ENCODE results near the gene KTN1. TPM values are rescaled to one million over a fixed set of nuclear protein-coding genes. Genes with fewer than 3 reads are reported as not detected.

The KTN1 gene
- total RNA-seq, result 100 to 1,000 TPM in 3 of 5 experiments, 10 to 100 TPM in 2; 87.3 to 131 (median 105) TPM
- polyA plus RNA-seq, result 10 to 100 TPM; 20.3 to 37.4 TPM
- 244 reads per million, percentile 95 among the genes with 10 or more reads in this experiment for total RNA-seq

GRCh38 chr14:55579724-55580469 lies at the start of gene KTN1:
Gene KTN1 (plus strand): TSS chr14:55580207. CDS start chr14:55612049, 31,842 bp downstream.
- ATAC-seq (peak; percentile 94), DNase-seq (peak; percentile 77 to 90 (median 88))
- H3K9me3 Mint-ChIP-seq, result no peaks in the 10 kb centered on the region
- H3K27me3 Mint-ChIP-seq, result no peaks in the 10 kb centered on the region
- peak within 1 kb of the TSS; percentile 86 for H3K27ac ChIP-seq (ENCODE audit: low read depth, low read length)
- ChIA-PET CTCF (no interaction called here), POLR2A (interaction anchor here (0.6 to 0.7 kb wide), 2 partner anchors 224 to 999 kb away, joined by 3 read pairs; no protein-coding TSS in a partner anchor)
- H3K4me1 ChIP-seq (ENCODE audit: control insufficient read depth in 2 of 2, insufficient read depth in 2 of 2, low read length in 2 of 2), result peaks cover 20 to 34% of the 10 kb centered on the region in 2 donors
- H3K4me3 Mint-ChIP-seq, result peak within 1 kb of the TSS; percentile 93 to 98 (median 95)
- no peaks in the 10 kb centered on the region for H3K27me3 ChIP-seq (ENCODE audit: control insufficient read depth in 2 of 2, insufficient read depth in 2 of 2, low read length in 2 of 2)
- H3K4me1 Mint-ChIP-seq, result peaks cover 20 to 28% (median 27%) of the 10 kb centered on the region in 7 donors
- peak within 1 kb of the TSS; percentile 93 for H3K4me3 ChIP-seq (ENCODE audit: low read length)
- intact Hi-C loops (cut with micrococcal nuclease), result loop anchor here (1.0 to 10.0 kb wide), 14 partner anchors 37 to 1810 kb away; partner anchors contain the start of genes AP5M1 (in 2 of the 2), EXOC5 (in 2 of the 2), FBXO34 (in 2 of the 2) and ATG14 (in 1 of the 2)
- peaks cover 0 to 4% (median 0%) of the 10 kb centered on the region in 3 experiments for H3K36me3 ChIP-seq (ENCODE audit: control insufficient read depth in 2 of 3, insufficient read depth in 3 of 3, low read length in 3 of 3)
- H3K27ac Mint-ChIP-seq, result peak within 1 kb of the TSS; percentile 90 to 97 (median 93)
- H3K36me3 Mint-ChIP-seq, result peaks cover 0 to 3% (median 0%) of the 10 kb centered on the region in 5 donors
- no peaks in the 10 kb centered on the region for H3K9me3 ChIP-seq (ENCODE audit: control insufficient read depth in 2 of 3, low read length in 3 of 3)

- H3K4me1 ChIP-seq (ENCODE audit: control insufficient read depth in 2 of 2, insufficient read depth in 2 of 2, low read length in 2 of 2), result no peaks in the 10 kb centered on the region
- H3K27me3 ChIP-seq (ENCODE audit: control insufficient read depth in 2 of 2, insufficient read depth in 2 of 2, low read length in 2 of 2), result no peaks in the 10 kb centered on the region
- Mint-ChIP-seq H3K4me3 (no peak overlapping the region), H3K4me1 (no peaks in the 10 kb centered on the region), H3K27me3 (peaks cover 0 to 8% (median 3%) of the 10 kb centered on the region in 5 donors), H3K36me3 (peaks cover 0 to 3% (median 0%) of the 10 kb centered on the region in 5 donors), H3K27ac (no peak overlapping the region), H3K9me3 (peaks cover 0 to 3% (median 0%) of the 10 kb centered on the region in 11 donors)
- no peak overlapping the region for H3K4me3 ChIP-seq (ENCODE audit: low read length)
- H3K27ac ChIP-seq (ENCODE audit: low read depth, low read length), result no peak overlapping the region
- intact Hi-C loops (cut with micrococcal nuclease), result no loop called here
- no peak for ATAC-seq
- DNase-seq, result no peak
- H3K36me3 ChIP-seq (ENCODE audit: control insufficient read depth in 2 of 3, insufficient read depth in 3 of 3, low read length in 3 of 3), result no peaks in the 10 kb centered on the region
- CTCF ChIA-PET, result no interaction called here
- POLR2A ChIA-PET, result no interaction called here
- no peaks in the 10 kb centered on the region for H3K9me3 ChIP-seq (ENCODE audit: control insufficient read depth in 2 of 3, low read length in 3 of 3)
These were observed 49.5 kb upstream of the KTN1 start for GRCh38 chr14:55530464-55530863.

GRCh38 chr14:55532645-55533344 lies 47.2 kb upstream of the KTN1 start:
- H3K4me1 Mint-ChIP-seq, result no peaks in the 10 kb centered on the region
- POLR2A ChIA-PET, result interaction anchor here (0.6 kb wide), 1 partner anchor 66 kb away, joined by 3 read pairs; no protein-coding TSS in a partner anchor
- Histone ChIP-seq H3K4me1 (ENCODE audit: control insufficient read depth in 2 of 2, insufficient read depth in 2 of 2, low read length in 2 of 2) (no peaks in the 10 kb centered on the region), H3K27ac (ENCODE audit: low read depth, low read length) (no peak overlapping the region), H3K27me3 (ENCODE audit: control insufficient read depth in 2 of 2, insufficient read depth in 2 of 2, low read length in 2 of 2) (no peaks in the 10 kb centered on the region), H3K36me3 (ENCODE audit: control insufficient read depth in 2 of 3, insufficient read depth in 3 of 3, low read length in 3 of 3) (no peaks in the 10 kb centered on the region), H3K4me3 (ENCODE audit: low read length) (no peak overlapping the region), H3K9me3 (ENCODE audit: control insufficient read depth in 2 of 3, low read length in 3 of 3) (peaks cover 0 to 4% (median 0%) of the 10 kb centered on the region in 3 experiments)
- DNase-seq (no peak), ATAC-seq (no peak)
- intact Hi-C loops (cut with micrococcal nuclease), result no loop called here
- H3K4me3 Mint-ChIP-seq, result no peak overlapping the region
- H3K27ac Mint-ChIP-seq, result peak overlapping the region in 1 of 9 donors; percentile 43
- peaks cover 1 to 15% (median 6%) of the 10 kb centered on the region in 11 donors for H3K9me3 Mint-ChIP-seq
- CTCF ChIA-PET, result interaction anchor here (0.6 kb wide), 1 partner anchor 201 kb away, joined by 3 read pairs; no protein-coding TSS in a partner anchor
- H3K27me3 Mint-ChIP-seq, result peaks cover 0 to 8% (median 2%) of the 10 kb centered on the region in 5 donors
- peaks cover 0 to 12% (median 5%) of the 10 kb centered on the region in 5 donors for H3K36me3 Mint-ChIP-seq

GRCh38 chr14:55533960-55534359 lies 46.0 kb upstream of the KTN1 start:
- Histone ChIP-seq H3K4me1 (ENCODE audit: control insufficient read depth in 2 of 2, insufficient read depth in 2 of 2, low read length in 2 of 2) (no peaks in the 10 kb centered on the region), H3K4me3 (ENCODE audit: low read length) (no peak overlapping the region), H3K27me3 (ENCODE audit: control insufficient read depth in 2 of 2, insufficient read depth in 2 of 2, low read length in 2 of 2) (no peaks in the 10 kb centered on the region), H3K9me3 (ENCODE audit: control insufficient read depth in 2 of 3, low read length in 3 of 3) (peaks cover 0 to 4% (median 0%) of the 10 kb centered on the region in 3 experiments), H3K27ac (ENCODE audit: low read depth, low read length) (no peak overlapping the region), H3K36me3 (ENCODE audit: control insufficient read depth in 2 of 3, insufficient read depth in 3 of 3, low read length in 3 of 3) (no peaks in the 10 kb centered on the region)
- Mint-ChIP-seq H3K4me1 (no peaks in the 10 kb centered on the region), H3K27me3 (peaks cover 0 to 7% (median 0%) of the 10 kb centered on the region in 5 donors), H3K9me3 (peaks cover 0 to 15% (median 6%) of the 10 kb centered on the region in 11 donors), H3K4me3 (no peak overlapping the region), H3K27ac (peak overlapping the region in 1 of 9 donors; percentile 2), H3K36me3 (peaks cover 0 to 9% (median 5%) of the 10 kb centered on the region in 5 donors)
- ChIA-PET CTCF (no interaction called here), POLR2A (no interaction called here)
- ATAC-seq, result no peak
- intact Hi-C loops (cut with micrococcal nuclease), result no loop called here
- DNase-seq, result no peak

GRCh38 chr14:55535516-55536203 lies 44.3 kb upstream of the KTN1 start:
- CTCF ChIA-PET, result interaction anchor here (0.6 kb wide), 1 partner anchor 52 kb away, joined by 4 read pairs; no protein-coding TSS in a partner anchor
- no peak overlapping the region for H3K4me3 ChIP-seq (ENCODE audit: low read length)
- H3K4me1 ChIP-seq (ENCODE audit: control insufficient read depth in 2 of 2, insufficient read depth in 2 of 2, low read length in 2 of 2), result no peaks in the 10 kb centered on the region
- H3K4me3 Mint-ChIP-seq, result no peak overlapping the region
- H3K27me3 Mint-ChIP-seq, result no peaks in the 10 kb centered on the region
- H3K9me3 Mint-ChIP-seq, result peaks cover 0 to 15% (median 6%) of the 10 kb centered on the region in 11 donors
- peaks cover 0 to 4% (median 0%) of the 10 kb centered on the region in 3 experiments for H3K9me3 ChIP-seq (ENCODE audit: control insufficient read depth in 2 of 3, low read length in 3 of 3)
- ATAC-seq (no peak), DNase-seq (no peak)
- H3K36me3 ChIP-seq (ENCODE audit: control insufficient read depth in 2 of 3, insufficient read depth in 3 of 3, low read length in 3 of 3), result no peaks in the 10 kb centered on the region
- H3K36me3 Mint-ChIP-seq, result peaks cover 0 to 9% (median 8%) of the 10 kb centered on the region in 5 donors
- intact Hi-C loops (cut with micrococcal nuclease), result no loop called here
- no peak overlapping the region for H3K27ac Mint-ChIP-seq
- H3K4me1 Mint-ChIP-seq, result no peaks in the 10 kb centered on the region
- H3K27ac ChIP-seq (ENCODE audit: low read depth, low read length), result no peak overlapping the region
- POLR2A ChIA-PET, result interaction anchor here (0.7 kb wide), 1 partner anchor 99 kb away, joined by 4 read pairs; no protein-coding TSS in a partner anchor
- H3K27me3 ChIP-seq (ENCODE audit: control insufficient read depth in 2 of 2, insufficient read depth in 2 of 2, low read length in 2 of 2), result no peaks in the 10 kb centered on the region

- Histone ChIP-seq H3K4me1 (ENCODE audit: control insufficient read depth in 2 of 2, insufficient read depth in 2 of 2, low read length in 2 of 2) (no peaks in the 10 kb centered on the region), H3K9me3 (ENCODE audit: control insufficient read depth in 2 of 3, low read length in 3 of 3) (peaks cover 0 to 4% (median 0%) of the 10 kb centered on the region in 3 experiments), H3K36me3 (ENCODE audit: control insufficient read depth in 2 of 3, insufficient read depth in 3 of 3, low read length in 3 of 3) (no peaks in the 10 kb centered on the region), H3K4me3 (ENCODE audit: low read length) (no peak overlapping the region), H3K27me3 (ENCODE audit: control insufficient read depth in 2 of 2, insufficient read depth in 2 of 2, low read length in 2 of 2) (no peaks in the 10 kb centered on the region), H3K27ac (ENCODE audit: low read depth, low read length) (no peak overlapping the region)
- Mint-ChIP-seq H3K4me3 (no peak overlapping the region), H3K4me1 (no peaks in the 10 kb centered on the region), H3K27me3 (no peaks in the 10 kb centered on the region), H3K36me3 (peaks cover 0 to 9% (median 8%) of the 10 kb centered on the region in 5 donors), H3K27ac (no peak overlapping the region), H3K9me3 (peaks cover 0 to 15% (median 6%) of the 10 kb centered on the region in 11 donors)
- no peak for DNase-seq
- ATAC-seq, result no peak
- ChIA-PET CTCF (interaction anchor here (0.6 kb wide), 1 partner anchor 52 kb away, joined by 4 read pairs; no protein-coding TSS in a partner anchor), POLR2A (interaction anchor here (0.7 kb wide), 1 partner anchor 100 kb away, joined by 4 read pairs; no protein-coding TSS in a partner anchor)
- intact Hi-C loops (cut with micrococcal nuclease), result no loop called here
These were observed 43.8 kb upstream of the KTN1 start for GRCh38 chr14:55536204-55536708.

Data from naive thymus-derived CD4-positive, alpha-beta T cell (primary cell).